B cell (primary cell): ENCODE results near the gene ANKFN1. TPM values are rescaled to one million over a fixed set of nuclear protein-coding genes. Genes with fewer than 3 reads are reported as not detected.

ENCODE experiments used
- ATAC-seq: fragments of 200-7000 bp; cut with Tn5 transposase; one replicate; pipeline ENCODE4 v1.10.0; 2021; ENCODE audit warnings: low read depth, mild to moderate bottlenecking, moderate number of reproducible peaks, moderate library complexity
- CTCF ChIA-PET: fragments of 350-600 bp; sonication (Branson Sonifier 250); formaldehyde crosslinking; loops from one replicate; lab custom pipeline; 2021; ENCODE audit warnings: antibody characterized with exemption, inconsistent platforms; lab: Charles Lee
- POLR2A ChIA-PET: fragments of 350-600 bp; sonication (Branson Sonifier 250); formaldehyde crosslinking; loops from one replicate; lab custom pipeline; 2021; ENCODE audit warnings: antibody characterized with exemption; lab: Charles Lee
- DNase-seq: peaks from one replicate; pipeline ENCODE4 v3.0.0; 2013
- H2AFZ ChIP-seq: 2 replicates; pipeline ENCODE4 v1.6.1; 2012; ENCODE audit warnings: mild to moderate bottlenecking, low read depth, low read length; ENCODE audit not compliant: insufficient read depth, poor library complexity, severe bottlenecking
- H3K27ac ChIP-seq, 2 donors: 1 replicate in 1 of 2; 2 replicates in 1 of 2; pipeline ENCODE4 v1.5.1; 2012 to 2013; ENCODE audit warnings: low read length in 2 of 2, mild to moderate bottlenecking in 2 of 2, moderate library complexity in 1 of 2
- H3K27me3 ChIP-seq, 4 experiments: fragments of 200-600 bp in 1 of 4; sonication (generic) in 1 of 4; replicated peaks in 1 of 4; 1 replicate in 2 of 4; 2 replicates in 2 of 4; pipeline versions ENCODE4 v1.6.1 to v1.7.0; 2013 to 2016; ENCODE audit warnings: low read length in 3 of 4, mild to moderate bottlenecking in 2 of 4, mixed read lengths in 1 of 4, moderate library complexity in 1 of 4; ENCODE audit not compliant: insufficient read depth in 4 of 4, control insufficient read depth in 3 of 4; ENCODE audit errors: control extremely low read depth in 1 of 4
- H3K36me3 ChIP-seq, 2 experiments: replicated peaks in 1 of 2; 1 replicate in 1 of 2; 2 replicates in 1 of 2; pipeline versions ENCODE4 v1.6.1 to v1.7.1; 2013; ENCODE audit warnings: low read length in 1 of 2; ENCODE audit not compliant: insufficient read depth in 2 of 2, control insufficient read depth in 1 of 2; ENCODE audit errors: control extremely low read depth in 1 of 2, extremely low read depth in 1 of 2
- H3K4me1 ChIP-seq, 2 donors: fragments of 200-600 bp in 1 of 2; sonication (generic) in 1 of 2; 1 replicate in 1 of 2; 2 replicates in 1 of 2; pipeline versions ENCODE4 v1.5.1 to v1.6.1; 2013 to 2017; ENCODE audit warnings: low read length in 2 of 2; ENCODE audit not compliant: control insufficient read depth in 2 of 2, insufficient read depth in 2 of 2
- H3K4me2 ChIP-seq: replicated peaks from 2 replicates; pipeline ENCODE3; 2012; ENCODE audit warnings: mild to moderate bottlenecking, low read depth, low read length; ENCODE audit not compliant: poor library complexity, severe bottlenecking
- H3K4me3 ChIP-seq, 5 experiments: fragments of 200-600 bp in 1 of 5; sonication (generic) in 1 of 5; 1 replicate in 3 of 5; 2 replicates in 2 of 5; pipeline versions ENCODE4 v1.5.1 to v1.7.0; 2011 to 2016; ENCODE audit warnings: low read length in 4 of 5, mild to moderate bottlenecking in 4 of 5, low read depth in 2 of 5, control low read depth in 1 of 5, moderate library complexity in 1 of 5; ENCODE audit not compliant: insufficient read depth in 1 of 5; ENCODE audit errors: control extremely low read depth in 1 of 5, extremely low read depth in 1 of 5
- H3K79me2 ChIP-seq: fragments of 200-600 bp; sonication (generic); one replicate; pipeline ENCODE4 v1.6.0; 2016; ENCODE audit warnings: low read length; ENCODE audit not compliant: control insufficient read depth, insufficient read depth
- H3K9ac ChIP-seq: fragments of 200-600 bp; sonication (generic); 2 replicates; pipeline ENCODE4 v1.6.1; 2017; ENCODE audit warnings: mild to moderate bottlenecking, low read length, moderate library complexity
- H3K9me3 ChIP-seq, 3 donors: one replicate each; pipeline versions ENCODE4 v1.6.1 to v1.7.1; 2013; ENCODE audit warnings: low read length in 2 of 3; ENCODE audit not compliant: control insufficient read depth in 2 of 3, insufficient read depth in 1 of 3; ENCODE audit errors: control extremely low read depth in 1 of 3
- H4K20me1 ChIP-seq: 2 replicates; pipeline ENCODE4 v1.6.0; 2012; ENCODE audit warnings: mild to moderate bottlenecking, low read length; ENCODE audit not compliant: insufficient read depth, control insufficient read depth, poor library complexity, severe bottlenecking
- H3K27ac Mint-ChIP-seq: one replicate; pipeline ENCODE4 v1.8.0; 2021; ENCODE audit warnings: mixed read lengths
- H3K27me3 Mint-ChIP-seq: one replicate; pipeline ENCODE4 v1.8.0; 2021; ENCODE audit warnings: mixed read lengths
- H3K4me1 Mint-ChIP-seq: one replicate; pipeline ENCODE4 v1.8.0; 2021; ENCODE audit warnings: mixed read lengths
- H3K4me3 Mint-ChIP-seq: one replicate; pipeline ENCODE4 v1.8.0; 2021; ENCODE audit warnings: mixed read lengths
- H3K9me3 Mint-ChIP-seq: one replicate; pipeline ENCODE4 v1.8.0; 2022; ENCODE audit warnings: mixed read lengths; ENCODE audit not compliant: insufficient read depth
- CTCF ChIP-seq: fragments of 200-600 bp; IDR thresholded peaks from one replicate; pipeline ENCODE4 v1.8.0; 2022; ENCODE audit warnings: antibody characterized with exemption, mild to moderate bottlenecking
- EZH2 ChIP-seq: IDR thresholded peaks from 2 replicates; pipeline ENCODE4 v1.6.1; 2012; ENCODE audit warnings: borderline replicate concordance, low read depth, mild to moderate bottlenecking, moderate library complexity, low read length; ENCODE audit not compliant: insufficient read depth, poor library complexity, severe bottlenecking
- WGBS: methylation state at CpG from one replicate; pipeline ENCODE4 v1.1.5; 2013; ENCODE audit warnings: missing lambda C conversion rate; ENCODE audit not compliant: insufficient coverage; 5-methylcytosine and 5-hydroxymethylcytosine counted together
- intact Hi-C: fragments of 100-400 bp; cut with micrococcal nuclease; formaldehyde crosslinking; loops from one replicate; pipeline ENCODE4 v1.10.0; 2022
- polyA plus RNA-seq: library from polyadenylated mRNA; depleted of rRNA; stranded (reverse); fragments of >200 nt; gene quantifications from 2 replicates; pipeline ENCODE4 v1.2.3, GENCODE V29; 2012
- total RNA-seq, 2 donors: library from RNA; stranded (reverse); fragments of 120-200 nt in 1 of 2; gene quantifications; 1 replicate in 1 of 2; 2 replicates in 1 of 2; pipeline versions ENCODE4 v1.2.3 to v1.2.4, GENCODE V29; 2013 to 2022

Gene ANKFN1
- total and polyA plus RNA-seq, 2 donors (not counting 1 experiment from before 2014, with no cell fraction given) = not detected

- TF ChIP-seq EZH2 = no peak
- no peak for TF ChIP-seq CTCF
- Histone ChIP-seq H3K4me1 (no peaks in the 10 kb centered on the region), H3K4me2 (no peak overlapping the region), H3K4me3 (no peak overlapping the region), H3K27me3 (no peaks in the 10 kb centered on the region), H2AFZ (no peak overlapping the region), H3K9ac (no peak overlapping the region), H3K27ac (no peak overlapping the region), H3K79me2 (no peaks in the 10 kb centered on the region), H3K36me3 (no peaks in the 10 kb centered on the region), H4K20me1 (no peaks in the 10 kb centered on the region), H3K9me3 (peaks cover 0 to 2% (median 0%) of the 10 kb centered on the region in 3 donors)
- no peak for DNase-seq
- H3K4me3 Mint-ChIP-seq = no peak overlapping the region
- no peaks in the 10 kb centered on the region for H3K9me3 Mint-ChIP-seq
- ChIA-PET CTCF (no interaction called here), POLR2A (no interaction called here)
- WGBS = no CpG with 5 or more reads among the region's 1 CpG
- ATAC-seq = no peak
- intact Hi-C loops = no loop called here
- H3K4me1 Mint-ChIP-seq = no peaks in the 10 kb centered on the region
- H3K27ac Mint-ChIP-seq = no peak overlapping the region
- no peaks in the 10 kb centered on the region for H3K27me3 Mint-ChIP-seq
Measured at GRCh38 chr17:56389356-56389755, 236.1 kb downstream of the ANKFN1 start.

GRCh38 chr17:56392321-56392720 is 239.0 kb downstream of the ANKFN1 start:
- DNase-seq (no peak), ATAC-seq (no peak)
- intact Hi-C loops = no loop called here
- ChIA-PET POLR2A (no interaction called here), CTCF (no interaction called here)
- Histone ChIP-seq H3K4me2 (no peak overlapping the region), H3K27ac (no peak overlapping the region), H3K9me3 (peaks cover 0 to 2% (median 0%) of the 10 kb centered on the region in 3 donors), H4K20me1 (no peaks in the 10 kb centered on the region), H3K27me3 (no peaks in the 10 kb centered on the region), H3K4me1 (no peaks in the 10 kb centered on the region), H3K9ac (no peak overlapping the region), H3K4me3 (no peak overlapping the region), H3K36me3 (no peaks in the 10 kb centered on the region), H3K79me2 (no peaks in the 10 kb centered on the region), H2AFZ (no peak overlapping the region)
- H3K27ac Mint-ChIP-seq = no peak overlapping the region
- no peaks in the 10 kb centered on the region for H3K9me3 Mint-ChIP-seq
- H3K4me3 Mint-ChIP-seq = no peak overlapping the region
- H3K4me1 Mint-ChIP-seq = no peaks in the 10 kb centered on the region
- H3K27me3 Mint-ChIP-seq = peaks cover 3% of the 10 kb centered on the region
- TF ChIP-seq CTCF (no peak), EZH2 (no peak)
- WGBS = 81% methylated on average over 3 of the region's 4 CpGs
